Calu3 (cell line): ENCODE data around the gene SUMF1. TPM values are rescaled to one million over a fixed set of nuclear protein-coding genes. Genes with fewer than 3 reads are reported as not detected.

Source experiments
- BruUV-seq: library from RNA; stranded (reverse); fragments of 400-500 nt; replicated peaks from 2 replicates; lab custom pipeline; 2021; lab: Mats Ljungman, UMichigan
- CTCF ChIA-PET: fragments of 300-600 bp; sonication (Branson Sonifier 250); formaldehyde crosslinking; loops from one replicate; lab custom pipeline; 2022; ENCODE audit warnings: antibody characterized with exemption; lab: Charles Lee
- DNase-seq: peaks from one replicate; pipeline ENCODE4 v3.0.0; 2022
- H3K27ac Mint-ChIP-seq: one replicate; pipeline ENCODE4 v1.8.0; 2022; ENCODE audit warnings: mixed read lengths; ENCODE audit not compliant: unreplicated experiment
- H3K27me3 Mint-ChIP-seq: one replicate; pipeline ENCODE4 v1.8.0; 2022; ENCODE audit warnings: mixed read lengths; ENCODE audit not compliant: unreplicated experiment
- H3K36me3 Mint-ChIP-seq: one replicate; pipeline ENCODE4 v1.8.0; 2022; ENCODE audit warnings: mild to moderate bottlenecking, moderate library complexity, mixed read lengths; ENCODE audit not compliant: insufficient read depth, unreplicated experiment
- H3K4me1 Mint-ChIP-seq: one replicate; pipeline ENCODE4 v1.8.0; 2022; ENCODE audit warnings: mild to moderate bottlenecking, low read depth, mixed read lengths; ENCODE audit not compliant: unreplicated experiment
- H3K4me3 Mint-ChIP-seq: one replicate; pipeline ENCODE4 v1.8.0; 2022; ENCODE audit warnings: mild to moderate bottlenecking, low read depth, moderate library complexity, mixed read lengths; ENCODE audit not compliant: unreplicated experiment
- H3K9me3 Mint-ChIP-seq: one replicate; pipeline ENCODE4 v1.8.0; 2022; ENCODE audit warnings: low read depth, mixed read lengths; ENCODE audit not compliant: unreplicated experiment
- intact Hi-C: fragments of 100-400 bp; cut with micrococcal nuclease; formaldehyde crosslinking; loops from one replicate; pipeline ENCODE4 v1.10.0; 2022; ENCODE audit not compliant: unreplicated experiment
- total RNA-seq: library from RNA; stranded (reverse); gene quantifications from 2 replicates; pipeline ENCODE4 v1.2.3, GENCODE V29; 2022
- TF ChIP-seq, protein P1 (sequence below): fragments of 200-600 bp; IDR thresholded peaks from one replicate; pipeline ENCODE4 v1.8.0; 2022; ENCODE audit warnings: antibody characterized with exemption; ENCODE audit not compliant: unreplicated experiment

The SUMF1 gene
- total RNA-seq, 1 experiment from 2014 or later: 31.8 TPM

DNA sequence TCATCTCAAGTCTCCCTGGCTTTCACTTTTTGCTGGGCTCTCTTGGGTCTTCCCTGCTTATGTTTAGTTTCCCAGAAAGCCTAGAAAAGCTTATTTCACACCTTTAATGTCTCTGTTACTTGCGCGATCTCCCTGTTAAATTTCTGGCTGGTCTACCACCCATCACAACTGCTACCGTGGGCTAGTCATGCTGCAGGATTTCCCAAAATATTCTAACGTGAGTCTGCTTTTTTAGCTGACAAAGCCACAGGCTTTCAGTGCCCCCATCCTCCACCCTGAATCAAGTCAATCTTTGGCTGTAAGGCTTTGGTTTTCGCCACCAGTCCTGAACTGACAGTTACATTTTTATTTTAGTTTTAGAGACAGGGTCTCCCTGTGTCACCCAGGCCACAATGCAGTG is 74.1 kb downstream of the SUMF1 start:
- no peak for DNase-seq
- Mint-ChIP-seq H3K9me3 (no peaks in the 10 kb centered on the region), H3K4me1 (no peaks in the 10 kb centered on the region), H3K4me3 (no peak overlapping the region), H3K27ac (no peak overlapping the region), H3K36me3 (no peaks in the 10 kb centered on the region), H3K27me3 (no peaks in the 10 kb centered on the region)
- no TSS peak for BruUV-seq
- TF ChIP-seq, protein P1, sequence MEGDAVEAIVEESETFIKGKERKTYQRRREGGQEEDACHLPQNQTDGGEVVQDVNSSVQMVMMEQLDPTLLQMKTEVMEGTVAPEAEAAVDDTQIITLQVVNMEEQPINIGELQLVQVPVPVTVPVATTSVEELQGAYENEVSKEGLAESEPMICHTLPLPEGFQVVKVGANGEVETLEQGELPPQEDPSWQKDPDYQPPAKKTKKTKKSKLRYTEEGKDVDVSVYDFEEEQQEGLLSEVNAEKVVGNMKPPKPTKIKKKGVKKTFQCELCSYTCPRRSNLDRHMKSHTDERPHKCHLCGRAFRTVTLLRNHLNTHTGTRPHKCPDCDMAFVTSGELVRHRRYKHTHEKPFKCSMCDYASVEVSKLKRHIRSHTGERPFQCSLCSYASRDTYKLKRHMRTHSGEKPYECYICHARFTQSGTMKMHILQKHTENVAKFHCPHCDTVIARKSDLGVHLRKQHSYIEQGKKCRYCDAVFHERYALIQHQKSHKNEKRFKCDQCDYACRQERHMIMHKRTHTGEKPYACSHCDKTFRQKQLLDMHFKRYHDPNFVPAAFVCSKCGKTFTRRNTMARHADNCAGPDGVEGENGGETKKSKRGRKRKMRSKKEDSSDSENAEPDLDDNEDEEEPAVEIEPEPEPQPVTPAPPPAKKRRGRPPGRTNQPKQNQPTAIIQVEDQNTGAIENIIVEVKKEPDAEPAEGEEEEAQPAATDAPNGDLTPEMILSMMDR: no peak
- CTCF ChIA-PET: no interaction called here
- intact Hi-C loops: no loop called here

DNA sequence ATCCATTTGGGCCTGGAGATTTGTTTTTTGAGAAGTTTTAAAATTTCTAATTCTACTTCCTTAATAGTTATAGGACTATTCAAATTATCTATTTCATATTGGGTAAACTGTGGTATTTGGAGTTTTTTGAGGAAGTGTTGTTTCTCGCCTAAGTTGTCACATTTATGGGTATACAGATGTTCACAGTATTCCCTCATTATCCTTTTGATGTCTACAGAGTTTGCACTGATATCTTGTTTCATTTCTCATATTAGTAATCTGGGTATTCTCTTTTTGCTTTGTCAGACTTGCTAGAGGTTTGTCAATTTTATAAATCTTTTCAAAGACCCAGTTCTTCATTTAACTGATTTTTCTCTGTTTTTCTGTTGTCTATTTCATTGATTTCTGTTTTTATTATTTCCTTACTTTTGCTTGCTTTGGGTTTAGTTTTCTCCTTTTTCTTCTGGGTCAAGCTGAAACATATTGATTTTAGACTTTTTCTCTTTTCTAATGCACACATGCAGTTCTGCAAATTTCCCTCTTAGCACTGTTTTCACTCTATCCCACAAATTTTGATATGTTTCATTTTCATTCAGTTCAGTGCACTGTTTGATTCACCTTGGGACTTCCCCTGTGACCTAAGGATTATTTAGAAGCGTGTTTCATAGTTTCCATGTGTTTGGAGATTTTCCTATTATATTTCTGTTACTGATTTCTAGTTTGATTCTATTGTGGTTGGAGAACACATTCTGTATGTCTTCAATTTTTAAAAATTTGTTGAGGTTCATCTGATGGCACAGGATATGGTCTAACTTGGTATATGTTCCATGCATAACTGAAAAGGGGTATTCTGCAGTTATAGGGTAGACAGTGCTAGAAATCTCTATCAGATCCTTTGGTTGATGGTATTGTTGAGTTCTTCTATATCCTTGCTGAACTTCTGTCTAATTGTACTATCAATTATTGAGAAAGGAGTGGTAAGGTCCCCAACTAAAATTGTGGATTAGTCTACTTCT is 79.6 kb downstream of the SUMF1 start:
- H3K27me3 Mint-ChIP-seq: no peaks in the 10 kb centered on the region
- BruUV-seq: no TSS peak

DNA sequence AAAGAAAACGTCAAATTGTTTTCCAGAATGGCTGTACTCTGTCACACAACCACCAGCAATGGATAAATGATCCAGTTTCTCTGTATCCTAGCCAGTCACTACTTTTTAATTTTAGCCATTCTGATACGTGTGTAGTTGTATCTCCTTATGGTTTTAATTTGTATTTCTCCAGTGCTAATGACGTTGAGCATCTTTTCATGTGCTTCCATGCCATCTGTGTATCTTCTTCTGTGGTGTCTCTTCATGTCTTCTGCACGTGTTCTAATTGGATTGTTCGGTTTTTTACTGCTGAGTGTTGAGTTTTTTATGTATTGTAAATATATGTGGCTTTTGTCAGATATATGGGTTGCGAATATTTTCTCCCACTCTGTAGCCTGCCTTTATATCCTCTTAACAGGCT is 81.9 kb downstream of the SUMF1 start:
- no peak for DNase-seq
- BruUV-seq: no TSS peak
- H3K4me3 Mint-ChIP-seq: no peak overlapping the region
- CTCF ChIA-PET: no interaction called here
- no peaks in the 10 kb centered on the region for H3K36me3 Mint-ChIP-seq
- H3K27ac Mint-ChIP-seq: no peak overlapping the region
- H3K9me3 Mint-ChIP-seq: no peaks in the 10 kb centered on the region
- H3K4me1 Mint-ChIP-seq: no peaks in the 10 kb centered on the region
- intact Hi-C loops: no loop called here
- TF ChIP-seq, protein P1: no peak
- H3K27me3 Mint-ChIP-seq: no peaks in the 10 kb centered on the region

More for the DNA sequence above, 79.6 kb downstream of the SUMF1 start:
- DNase-seq: no peak
- Mint-ChIP-seq H3K4me1 (no peaks in the 10 kb centered on the region), H3K4me3 (no peak overlapping the region), H3K27ac (no peak overlapping the region), H3K9me3 (no peaks in the 10 kb centered on the region), H3K36me3 (no peaks in the 10 kb centered on the region)
- intact Hi-C loops: no loop called here
- CTCF ChIA-PET: no interaction called here
- TF ChIP-seq, protein P1: no peak

DNA sequence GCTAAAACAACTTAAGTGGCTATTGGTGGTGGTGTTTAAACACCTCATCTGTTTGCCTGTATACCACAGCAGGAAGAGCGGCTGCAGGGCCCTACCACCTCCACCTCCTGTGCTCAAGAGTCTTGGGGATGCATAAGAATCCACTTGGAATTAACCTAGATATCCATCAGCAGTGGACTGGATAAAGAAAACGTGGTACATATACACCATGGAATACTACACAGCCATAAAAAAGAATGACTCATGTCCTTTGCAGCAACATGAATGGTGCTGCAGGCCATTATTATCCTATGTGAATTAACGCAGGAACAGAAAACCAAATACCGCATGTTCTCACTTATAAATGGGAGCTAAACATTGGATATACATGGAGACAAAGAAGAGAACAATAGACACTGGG is 87.1 kb downstream of the SUMF1 start:
- no TSS peak for BruUV-seq
- H3K27me3 Mint-ChIP-seq: no peaks in the 10 kb centered on the region
- no peaks in the 10 kb centered on the region for H3K9me3 Mint-ChIP-seq
- H3K4me3 Mint-ChIP-seq: no peak overlapping the region
- no peak overlapping the region for H3K27ac Mint-ChIP-seq
- TF ChIP-seq, protein P1: no peak
- CTCF ChIA-PET: no interaction called here
- no peak for DNase-seq
- intact Hi-C loops: no loop called here
- H3K36me3 Mint-ChIP-seq: no peaks in the 10 kb centered on the region
- no peaks in the 10 kb centered on the region for H3K4me1 Mint-ChIP-seq
